Measurements from ENCODE around the gene PAPSS1. TPM values are rescaled to one million over a fixed set of nuclear protein-coding genes. Genes with fewer than 3 reads are reported as not detected.

Gene PAPSS1
- total RNA-seq, 2 donors from 2014 or later: 31.0 to 32.5 TPM

GRCh38 chr4:107640197-107640596 is 79.8 kb downstream of the PAPSS1 start:
- Mint-ChIP-seq H3K4me3 (no peak overlapping the region), H3K4me1 (no peaks in the 10 kb centered on the region), H3K9me3 (no peaks in the 10 kb centered on the region), H3K36me3 (ENCODE audit: low read depth) (peaks cover 27% of the 10 kb centered on the region), H3K27ac (no peak overlapping the region), H3K27me3 (no peaks in the 10 kb centered on the region)
- ATAC-seq (replicated peaks): no peak

- peaks cover 11% of the 10 kb centered on the region for H3K36me3 Mint-ChIP-seq (ENCODE audit: low read depth)
- no peaks in the 10 kb centered on the region for H3K27me3 Mint-ChIP-seq
- H3K9me3 Mint-ChIP-seq: no peaks in the 10 kb centered on the region
- ATAC-seq (replicated peaks): no peak
- H3K4me3 Mint-ChIP-seq: no peak overlapping the region
- no peak overlapping the region for H3K27ac Mint-ChIP-seq
- no peaks in the 10 kb centered on the region for H3K4me1 Mint-ChIP-seq
Observed at GRCh38 chr4:107635735-107636134, 84.3 kb downstream of the PAPSS1 start.

- H3K4me1 Mint-ChIP-seq: peaks cover 8% of the 10 kb centered on the region
- ATAC-seq (replicated peaks): no peak
- no peaks in the 10 kb centered on the region for H3K9me3 Mint-ChIP-seq
- H3K4me3 Mint-ChIP-seq: no peak overlapping the region
- H3K36me3 Mint-ChIP-seq (ENCODE audit: low read depth): peaks cover 39% of the 10 kb centered on the region
- H3K27ac Mint-ChIP-seq: no peak overlapping the region
- H3K27me3 Mint-ChIP-seq: no peaks in the 10 kb centered on the region
Observed at GRCh38 chr4:107631560-107631959, 88.5 kb downstream of the PAPSS1 start.

GRCh38 chr4:107630185-107630705 is 89.8 kb downstream of the PAPSS1 start:
- ATAC-seq (replicated peaks): no peak
- H3K27me3 Mint-ChIP-seq: no peaks in the 10 kb centered on the region
- no peak overlapping the region for H3K4me3 Mint-ChIP-seq

GRCh38 chr4:107629318-107629717 is 90.7 kb downstream of the PAPSS1 start:
- Mint-ChIP-seq H3K27me3 (no peaks in the 10 kb centered on the region), H3K4me1 (peaks cover 8% of the 10 kb centered on the region), H3K9me3 (no peaks in the 10 kb centered on the region), H3K36me3 (ENCODE audit: low read depth) (peaks cover 45% of the 10 kb centered on the region), H3K4me3 (no peak overlapping the region), H3K27ac (no peak overlapping the region)
- no peak for ATAC-seq (replicated peaks)

More at GRCh38 chr4:107630185-107630705, 89.8 kb downstream of the PAPSS1 start:
- Mint-ChIP-seq H3K4me1 (peaks cover 8% of the 10 kb centered on the region), H3K36me3 (ENCODE audit: low read depth) (peaks cover 45% of the 10 kb centered on the region), H3K27ac (no peak overlapping the region), H3K9me3 (no peaks in the 10 kb centered on the region)

- no peak overlapping the region for H3K27ac Mint-ChIP-seq
- ATAC-seq (replicated peaks): no peak
- peaks cover 13% of the 10 kb centered on the region for H3K4me1 Mint-ChIP-seq
- peaks cover 11% of the 10 kb centered on the region for H3K9me3 Mint-ChIP-seq
- no peaks in the 10 kb centered on the region for H3K27me3 Mint-ChIP-seq
- no peak overlapping the region for H3K4me3 Mint-ChIP-seq
- H3K36me3 Mint-ChIP-seq (ENCODE audit: low read depth): peaks cover 40% of the 10 kb centered on the region
Observed at GRCh38 chr4:107625391-107625902, 94.6 kb downstream of the PAPSS1 start.

GRCh38 chr4:107624024-107624423 is 96.0 kb downstream of the PAPSS1 start:
- no peaks in the 10 kb centered on the region for H3K27me3 Mint-ChIP-seq
- H3K4me1 Mint-ChIP-seq: peaks cover 8% of the 10 kb centered on the region
- ATAC-seq (replicated peaks): no peak
- H3K9me3 Mint-ChIP-seq: peaks cover 11% of the 10 kb centered on the region
- peaks cover 28% of the 10 kb centered on the region for H3K36me3 Mint-ChIP-seq (ENCODE audit: low read depth)
- no peak overlapping the region for H3K27ac Mint-ChIP-seq
- H3K4me3 Mint-ChIP-seq: no peak overlapping the region

- no peaks in the 10 kb centered on the region for H3K27me3 Mint-ChIP-seq
- H3K9me3 Mint-ChIP-seq: peaks cover 11% of the 10 kb centered on the region
- peaks cover 5% of the 10 kb centered on the region for H3K4me1 Mint-ChIP-seq
- no peak overlapping the region for H3K4me3 Mint-ChIP-seq
- no peak for ATAC-seq (replicated peaks)
- no peak overlapping the region for H3K27ac Mint-ChIP-seq
- peaks cover 18% of the 10 kb centered on the region for H3K36me3 Mint-ChIP-seq (ENCODE audit: low read depth)
Observed at GRCh38 chr4:107622006-107622405, 98.0 kb downstream of the PAPSS1 start.

- H3K4me3 Mint-ChIP-seq: no peak overlapping the region
- no peak overlapping the region for H3K27ac Mint-ChIP-seq
- no peak for ATAC-seq (replicated peaks)
- H3K4me1 Mint-ChIP-seq: peaks cover 5% of the 10 kb centered on the region
- peaks cover 22% of the 10 kb centered on the region for H3K36me3 Mint-ChIP-seq (ENCODE audit: low read depth)
- no peaks in the 10 kb centered on the region for H3K27me3 Mint-ChIP-seq
- peaks cover 11% of the 10 kb centered on the region for H3K9me3 Mint-ChIP-seq
Observed at GRCh38 chr4:107619731-107620130, 100.3 kb downstream of the PAPSS1 start.

- Mint-ChIP-seq H3K36me3 (ENCODE audit: low read depth) (peaks cover 26% of the 10 kb centered on the region), H3K9me3 (peaks cover 9% of the 10 kb centered on the region), H3K27ac (no peak overlapping the region), H3K4me3 (no peak overlapping the region), H3K4me1 (peaks cover 4% of the 10 kb centered on the region), H3K27me3 (no peaks in the 10 kb centered on the region)
- no peak for ATAC-seq (replicated peaks)
Observed at GRCh38 chr4:107619066-107619465, 101.0 kb downstream of the PAPSS1 start.

- H3K4me1 Mint-ChIP-seq: no peaks in the 10 kb centered on the region
- peaks cover 5% of the 10 kb centered on the region for H3K9me3 Mint-ChIP-seq
- H3K27ac Mint-ChIP-seq: no peak overlapping the region
- no peak overlapping the region for H3K4me3 Mint-ChIP-seq
- H3K27me3 Mint-ChIP-seq: no peaks in the 10 kb centered on the region
- peaks cover 25% of the 10 kb centered on the region for H3K36me3 Mint-ChIP-seq (ENCODE audit: low read depth)
- ATAC-seq (replicated peaks): no peak
Observed at GRCh38 chr4:107618656-107619055, 101.4 kb downstream of the PAPSS1 start.

GRCh38 chr4:107616838-107617389 is 103.1 kb downstream of the PAPSS1 start:
- H3K4me1 Mint-ChIP-seq: no peaks in the 10 kb centered on the region
- H3K27ac Mint-ChIP-seq: no peak overlapping the region
- no peaks in the 10 kb centered on the region for H3K9me3 Mint-ChIP-seq
- H3K36me3 Mint-ChIP-seq (ENCODE audit: low read depth): peaks cover 35% of the 10 kb centered on the region
- H3K4me3 Mint-ChIP-seq: no peak overlapping the region
- ATAC-seq (replicated peaks): peak; percentile 35
- H3K27me3 Mint-ChIP-seq: no peaks in the 10 kb centered on the region

- no peak overlapping the region for H3K27ac Mint-ChIP-seq
- peaks cover 35% of the 10 kb centered on the region for H3K36me3 Mint-ChIP-seq (ENCODE audit: low read depth)
- H3K9me3 Mint-ChIP-seq: no peaks in the 10 kb centered on the region
Observed at GRCh38 chr4:107615809-107616208, 104.2 kb downstream of the PAPSS1 start.

GRCh38 chr4:107603430-107603829 is 116.6 kb downstream of the PAPSS1 start:
- Mint-ChIP-seq H3K27ac (no peak overlapping the region), H3K27me3 (no peaks in the 10 kb centered on the region), H3K4me3 (no peak overlapping the region), H3K4me1 (no peaks in the 10 kb centered on the region), H3K9me3 (no peaks in the 10 kb centered on the region), H3K36me3 (ENCODE audit: low read depth) (no peaks in the 10 kb centered on the region)
- ATAC-seq (replicated peaks): no peak

More at GRCh38 chr4:107615809-107616208, 104.2 kb downstream of the PAPSS1 start:
- Mint-ChIP-seq H3K4me1 (no peaks in the 10 kb centered on the region), H3K4me3 (no peak overlapping the region), H3K27me3 (no peaks in the 10 kb centered on the region)
- no peak for ATAC-seq (replicated peaks)

- H3K4me3 Mint-ChIP-seq: no peak overlapping the region
- no peaks in the 10 kb centered on the region for H3K9me3 Mint-ChIP-seq
- H3K27me3 Mint-ChIP-seq: peaks cover 3% of the 10 kb centered on the region
- H3K36me3 Mint-ChIP-seq (ENCODE audit: low read depth): no peaks in the 10 kb centered on the region
- no peak for ATAC-seq (replicated peaks)
- no peaks in the 10 kb centered on the region for H3K4me1 Mint-ChIP-seq
- H3K27ac Mint-ChIP-seq: no peak overlapping the region
Observed at GRCh38 chr4:107600983-107601382, 119.1 kb downstream of the PAPSS1 start.
